ENCODE measurements around the gene HK2.

- no peak for TF ChIP-seq CTCF (IDR thresholded peaks at IDR 0.05)
- no peak for TF ChIP-seq POLR2A (IDR thresholded peaks at IDR 0.05)
Measured at GRCh38 chr2:74870951-74871350, 37.0 kb downstream of the HK2 start.
